Transverse colon (tissue), 4 donors: ENCODE measurements around the gene RPS6KB1.

Experiments
- EP300 ChIP-seq: sonication (generic); formaldehyde crosslinking; IDR thresholded peaks from one replicate; pipeline ENCODE4 v1.6.1; 2017; ENCODE audit warnings: antibody characterized with exemption, low read depth
- POLR2A ChIP-seq: fragments of 450-650 bp; IDR thresholded peaks from one replicate; pipeline ENCODE4 v1.6.1; 2016; ENCODE audit warnings: antibody characterized with exemption, mild to moderate bottlenecking, moderate library complexity
- POLR2AphosphoS5 ChIP-seq, 3 donors: sonication (generic); formaldehyde crosslinking; IDR thresholded peaks; one replicate each; pipeline ENCODE4 v1.6.1; 2016; ENCODE audit warnings: antibody characterized with exemption in 3 of 3
- TF ChIP-seq, protein P1 (sequence below), 5 experiments: fragments of 200-600 bp in 3 of 5; fragments of 450-650 bp in 2 of 5; sonication (generic) in 3 of 5; IDR thresholded peaks; 1 replicate in 2 of 5; 2 replicates in 3 of 5; pipeline ENCODE4 v1.5.1; 2016 to 2017; ENCODE audit warnings: antibody characterized with exemption in 5 of 5, inconsistent platforms in 3 of 5, mild to moderate bottlenecking in 2 of 5, moderate library complexity in 1 of 5

DNA sequence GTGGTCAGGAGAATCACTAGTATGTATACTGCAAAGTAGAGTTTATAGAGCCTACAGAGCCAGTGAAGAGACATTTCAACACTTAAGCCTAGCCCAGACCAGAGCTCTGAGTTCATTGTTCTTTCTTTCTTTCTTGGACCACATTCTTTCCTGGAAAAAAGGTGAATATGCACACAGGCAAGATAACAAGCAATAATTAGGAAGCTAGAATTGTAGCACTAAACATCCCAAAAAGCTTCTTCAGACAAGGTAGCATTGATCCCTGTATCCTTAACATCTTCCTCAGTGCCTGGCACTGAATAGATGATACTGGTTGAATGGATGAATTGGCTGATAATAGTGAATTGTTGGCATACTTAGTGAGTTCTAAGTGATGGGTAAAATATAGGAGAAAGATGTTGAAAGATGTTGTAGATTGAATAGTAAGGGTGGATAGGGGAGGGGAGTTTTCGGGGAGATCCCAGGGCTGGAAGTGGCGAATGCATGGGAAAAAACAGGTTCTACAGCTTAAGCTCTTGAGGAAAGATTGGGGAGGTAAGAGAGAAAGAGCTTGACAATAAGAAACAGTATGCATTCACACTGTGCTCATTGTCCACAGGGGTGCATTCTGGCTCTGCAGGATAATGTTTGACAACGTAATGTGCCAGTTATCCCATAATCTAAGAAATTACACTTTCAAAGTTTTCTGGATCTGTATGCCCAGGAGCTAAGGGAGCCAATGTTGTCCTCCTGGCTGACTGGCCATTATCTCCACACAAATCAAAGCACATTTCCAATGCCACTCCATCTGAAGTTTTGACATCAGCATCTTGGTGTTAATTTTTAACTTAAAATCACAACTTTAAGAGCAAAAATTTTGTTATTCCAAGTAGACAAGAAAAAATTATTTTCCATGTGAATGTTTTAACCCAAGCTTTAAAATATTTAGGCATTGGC lies 35.8 kb upstream of the RPS6KB1 start:
- TF ChIP-seq, protein P1, sequence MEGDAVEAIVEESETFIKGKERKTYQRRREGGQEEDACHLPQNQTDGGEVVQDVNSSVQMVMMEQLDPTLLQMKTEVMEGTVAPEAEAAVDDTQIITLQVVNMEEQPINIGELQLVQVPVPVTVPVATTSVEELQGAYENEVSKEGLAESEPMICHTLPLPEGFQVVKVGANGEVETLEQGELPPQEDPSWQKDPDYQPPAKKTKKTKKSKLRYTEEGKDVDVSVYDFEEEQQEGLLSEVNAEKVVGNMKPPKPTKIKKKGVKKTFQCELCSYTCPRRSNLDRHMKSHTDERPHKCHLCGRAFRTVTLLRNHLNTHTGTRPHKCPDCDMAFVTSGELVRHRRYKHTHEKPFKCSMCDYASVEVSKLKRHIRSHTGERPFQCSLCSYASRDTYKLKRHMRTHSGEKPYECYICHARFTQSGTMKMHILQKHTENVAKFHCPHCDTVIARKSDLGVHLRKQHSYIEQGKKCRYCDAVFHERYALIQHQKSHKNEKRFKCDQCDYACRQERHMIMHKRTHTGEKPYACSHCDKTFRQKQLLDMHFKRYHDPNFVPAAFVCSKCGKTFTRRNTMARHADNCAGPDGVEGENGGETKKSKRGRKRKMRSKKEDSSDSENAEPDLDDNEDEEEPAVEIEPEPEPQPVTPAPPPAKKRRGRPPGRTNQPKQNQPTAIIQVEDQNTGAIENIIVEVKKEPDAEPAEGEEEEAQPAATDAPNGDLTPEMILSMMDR (IDR thresholded peaks at IDR 0.05), result no peak
- no peak for TF ChIP-seq POLR2A
- TF ChIP-seq POLR2AphosphoS5 (IDR thresholded peaks at IDR 0.05), result no peak
- TF ChIP-seq EP300, result no peak
